Panc1 (cell line): Measurements from ENCODE around the gene BECN2. TPM values are rescaled to one million over a fixed set of nuclear protein-coding genes. Genes with fewer than 3 reads are reported as not detected.

Source experiments
- total RNA-seq: library from RNA; stranded (reverse); gene quantifications from one replicate; pipeline ENCODE4 v1.2.1, GENCODE V29; 2021; ENCODE audit not compliant: unreplicated experiment

Gene BECN2
- total RNA-seq, 1 experiment from 2014 or later = not detected

Other genes with a start within 250 kb of the BECN2 start
- 26.3 TPM for gene EXO1, start 109.6 kb upstream of the BECN2 start, total RNA-seq
- 0.21 TPM for gene MAP1LC3C, start 41.3 kb downstream of the BECN2 start, total RNA-seq